Left forelimb (tissue), 1 donor: Measurements from ENCODE around the gene ZBTB37.
A peak's percentile ranks its signal among the peaks of the same experiment; 100 is the strongest.
"Not testable (repeated sequence)": the region's sequence is repeated elsewhere in the genome, so short reads cannot be mapped to it uniquely, and the experiment has no call there.

Experiments
- DNase-seq: peaks from one replicate; pipeline ENCODE4 v3.0.0-alpha.2; 2018; ENCODE audit warnings: low spot score

The ZBTB37 gene, protein sequence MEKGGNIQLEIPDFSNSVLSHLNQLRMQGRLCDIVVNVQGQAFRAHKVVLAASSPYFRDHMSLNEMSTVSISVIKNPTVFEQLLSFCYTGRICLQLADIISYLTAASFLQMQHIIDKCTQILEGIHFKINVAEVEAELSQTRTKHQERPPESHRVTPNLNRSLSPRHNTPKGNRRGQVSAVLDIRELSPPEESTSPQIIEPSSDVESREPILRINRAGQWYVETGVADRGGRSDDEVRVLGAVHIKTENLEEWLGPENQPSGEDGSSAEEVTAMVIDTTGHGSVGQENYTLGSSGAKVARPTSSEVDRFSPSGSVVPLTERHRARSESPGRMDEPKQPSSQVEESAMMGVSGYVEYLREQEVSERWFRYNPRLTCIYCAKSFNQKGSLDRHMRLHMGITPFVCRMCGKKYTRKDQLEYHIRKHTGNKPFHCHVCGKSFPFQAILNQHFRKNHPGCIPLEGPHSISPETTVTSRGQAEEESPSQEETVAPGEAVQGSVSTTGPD

DNA sequence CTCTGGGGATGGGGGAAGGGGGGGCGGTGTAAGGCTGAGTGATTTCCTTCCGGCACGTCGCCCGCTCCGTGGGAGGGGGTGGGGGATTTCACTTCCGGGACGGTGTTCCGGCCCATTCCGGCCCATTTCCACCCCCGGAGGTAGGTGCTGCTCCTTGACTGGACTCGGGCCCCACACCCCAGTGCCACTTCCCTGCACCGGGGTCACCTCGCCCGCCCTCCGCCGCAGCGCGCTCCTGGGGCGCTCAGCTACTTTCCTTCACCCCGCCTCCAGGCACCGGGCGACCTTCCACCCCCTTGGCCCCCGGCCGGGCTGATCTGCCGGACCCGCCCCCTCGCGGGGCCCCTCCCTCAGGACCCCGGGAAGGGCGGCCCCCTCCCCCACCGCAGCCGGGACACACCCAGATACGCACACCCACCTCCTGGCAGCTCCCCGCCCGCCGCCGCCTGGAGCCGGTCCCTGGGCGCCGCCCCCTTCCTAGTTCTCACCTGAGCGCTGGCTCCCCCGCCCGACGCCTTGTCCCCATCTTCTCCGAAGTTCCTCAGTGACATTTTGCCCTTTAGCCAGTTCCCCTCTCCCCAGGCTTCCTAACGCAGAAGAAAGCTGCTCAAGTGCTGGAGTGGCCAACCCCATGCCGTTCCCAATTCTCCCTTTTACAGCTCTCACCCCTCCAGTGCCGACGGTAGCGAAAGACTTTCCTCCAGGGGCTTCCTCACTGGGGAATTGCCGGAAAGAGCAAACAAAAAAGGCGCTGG, at the start of gene ZBTB37:
Gene ZBTB37 (plus strand): TSS at position 115 of the 755 bp plus-strand sequence. CDS start 1,846 bp downstream, outside the sequence.
- DNase-seq = no peak

DNA sequence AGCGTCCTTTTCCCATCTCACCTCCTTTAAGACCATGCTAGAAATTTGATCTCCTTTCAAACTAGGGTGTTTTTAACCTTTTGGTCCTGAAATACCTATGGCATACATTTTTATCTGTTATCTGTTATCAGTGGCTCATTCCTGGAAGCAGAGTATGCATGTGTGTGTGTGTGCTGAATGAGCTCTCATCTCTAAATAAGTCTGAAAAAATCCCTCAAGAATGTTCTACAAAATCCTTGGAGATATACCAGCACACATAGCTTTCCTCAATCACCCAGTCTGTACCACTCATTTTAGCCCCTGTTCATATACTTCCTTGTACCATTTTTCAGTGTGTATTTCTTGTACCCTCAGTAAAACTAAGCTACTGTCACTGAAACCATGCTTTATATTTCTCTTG, 49.7 kb upstream of the ZBTB37 start:
- DNase-seq = no peak

DNA sequence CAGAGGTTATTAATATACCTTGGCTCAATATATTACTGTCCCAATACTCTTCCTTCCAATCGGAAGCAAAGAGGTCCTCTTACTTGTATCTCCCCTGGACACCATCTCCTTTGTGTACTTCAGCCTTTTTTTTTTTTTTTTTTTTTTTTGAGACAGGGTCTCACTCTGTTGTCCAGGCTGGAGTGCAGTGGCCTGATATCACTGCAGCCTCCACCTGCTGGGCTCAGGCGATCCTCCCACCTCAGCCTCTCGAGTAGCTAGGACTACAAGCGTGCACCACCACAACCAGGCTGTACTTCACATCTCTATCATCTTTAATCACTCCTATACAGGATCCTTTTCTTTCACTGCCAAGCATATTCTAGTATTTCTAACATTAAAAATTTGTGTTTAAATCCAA, 46.5 kb upstream of the ZBTB37 start:
- DNase-seq = no peak

DNA sequence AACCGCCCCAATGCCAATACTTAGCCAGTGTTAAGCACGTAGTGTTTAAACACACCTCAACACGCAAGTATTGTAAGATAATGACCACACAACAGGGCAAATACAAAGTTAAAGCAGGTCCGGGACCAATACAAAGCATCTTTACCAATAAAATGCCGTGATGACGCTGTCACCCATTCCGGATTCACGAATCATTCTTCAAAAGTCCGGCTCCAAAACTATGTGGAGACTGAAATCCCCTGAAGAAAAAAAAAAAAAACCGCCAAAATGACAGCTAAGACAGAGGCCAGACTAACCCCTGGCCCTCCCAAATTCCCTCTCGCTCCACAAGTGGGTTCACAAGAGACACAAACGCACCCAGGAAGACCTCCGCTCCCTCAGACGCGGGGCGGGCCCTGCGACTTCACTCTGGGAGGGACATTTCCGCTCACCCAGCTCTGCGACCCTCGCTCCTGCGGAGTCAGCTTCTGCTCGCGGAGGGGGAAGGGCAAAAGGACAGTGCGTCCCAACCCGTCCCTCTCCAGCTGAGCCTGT, 44.3 kb upstream of the ZBTB37 start:
- no peak for DNase-seq

DNA sequence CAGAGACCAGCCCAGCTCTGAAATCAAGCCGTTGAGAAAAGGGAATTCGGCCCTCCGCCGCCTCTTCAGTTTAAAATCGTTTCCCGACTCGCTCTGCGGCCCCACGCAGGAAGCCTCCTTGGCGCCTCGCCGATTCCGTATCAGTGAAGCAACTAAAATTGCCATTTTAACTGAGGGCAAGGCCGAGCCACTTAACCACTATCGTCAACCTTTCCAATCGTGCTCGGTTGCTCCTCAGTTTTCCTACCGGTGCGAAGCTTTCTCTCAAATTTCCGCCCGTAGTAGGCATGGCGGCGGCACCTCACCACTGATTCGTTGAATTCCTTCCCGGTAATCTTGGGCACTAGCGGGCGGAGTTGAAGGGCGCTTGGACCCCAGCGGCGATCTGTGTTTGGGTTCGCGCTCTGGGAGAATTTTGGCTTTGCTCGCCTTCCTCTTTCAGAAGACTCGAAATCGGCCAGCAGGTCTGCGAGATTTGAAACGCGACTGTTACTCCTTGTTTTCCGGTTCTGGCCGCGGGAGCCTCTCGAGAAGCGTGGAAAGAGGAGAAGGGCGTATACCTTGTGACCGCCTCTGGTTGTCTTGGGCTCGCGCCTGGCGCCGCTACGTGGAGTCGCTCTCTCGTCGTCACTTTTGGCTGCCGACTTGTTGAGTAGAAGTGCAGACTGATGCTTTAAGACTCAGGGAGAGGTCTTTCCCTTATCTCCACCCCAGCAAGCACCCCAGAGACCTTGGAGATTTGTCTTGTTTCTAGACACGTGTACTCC, 43.7 kb upstream of the ZBTB37 start, which contains the start of the genes CENPL and DARS2:
Gene CENPL (minus strand): TSS at position 569 of the 767 bp plus-strand sequence. CDS start 13,584 bp downstream, outside the sequence.
Gene DARS2 (plus strand): TSS at position 359 of the 767 bp plus-strand sequence. CDS start 557 bp downstream, outside the sequence.
- DNase-seq = peak; percentile 95

DNA sequence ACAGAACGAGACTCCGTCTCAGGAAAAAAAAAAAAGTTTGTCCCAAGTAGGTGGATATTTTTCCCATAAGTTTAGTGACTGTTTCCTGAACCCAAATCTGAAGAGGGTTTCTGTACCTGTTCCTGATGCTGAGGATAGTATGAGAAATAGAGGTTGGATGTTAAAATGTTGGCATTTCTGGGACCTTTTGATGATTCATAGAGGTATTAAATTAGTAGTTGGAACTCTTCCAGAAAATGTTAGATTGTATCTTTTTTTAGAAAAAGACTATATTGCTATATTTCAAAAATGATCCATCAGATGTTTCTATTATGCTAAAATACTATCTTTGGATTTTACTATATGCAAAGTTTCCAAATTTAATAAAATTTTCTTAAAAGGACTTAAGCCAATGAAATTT, 40.6 kb upstream of the ZBTB37 start:
- DNase-seq = no peak

DNA sequence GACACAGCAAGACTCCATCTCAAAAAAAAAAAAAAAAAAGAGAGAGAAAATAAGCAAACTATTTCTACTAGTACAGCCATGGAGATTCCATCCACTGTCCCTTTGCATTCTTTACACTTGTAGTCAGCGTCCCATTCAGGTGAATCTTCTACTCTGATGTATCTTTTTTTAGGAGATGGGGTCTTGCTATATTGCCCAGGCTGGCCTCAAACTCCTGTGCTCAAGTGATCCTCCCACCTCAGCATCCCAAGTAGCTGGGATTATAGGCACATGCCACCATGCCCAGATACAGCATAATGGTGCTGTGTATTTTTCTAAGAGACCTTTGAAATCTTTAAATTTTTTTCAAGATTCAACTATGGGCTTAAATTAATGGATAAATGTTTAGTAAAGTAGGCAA, 35.4 kb upstream of the ZBTB37 start:
- no peak for DNase-seq

DNA sequence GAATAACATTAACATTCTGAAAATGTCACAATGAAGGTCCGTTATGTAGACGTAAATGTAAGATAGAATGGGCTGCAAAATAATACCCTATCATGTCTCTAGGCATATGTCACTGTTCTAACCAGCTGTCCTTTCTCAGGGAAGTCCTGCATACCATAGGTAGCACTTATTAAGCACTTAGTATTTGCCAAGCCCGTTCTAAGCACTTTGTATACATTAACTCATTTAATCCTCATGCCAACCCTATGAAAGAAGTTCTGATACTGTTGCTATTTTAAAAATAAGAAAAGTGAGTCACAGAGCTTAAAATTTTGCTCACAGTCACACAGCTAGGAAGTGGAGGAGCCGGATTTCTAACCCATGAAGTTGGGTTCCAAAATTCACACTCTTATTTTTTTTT, 16.1 kb upstream of the ZBTB37 start:
- DNase-seq = no peak

DNA sequence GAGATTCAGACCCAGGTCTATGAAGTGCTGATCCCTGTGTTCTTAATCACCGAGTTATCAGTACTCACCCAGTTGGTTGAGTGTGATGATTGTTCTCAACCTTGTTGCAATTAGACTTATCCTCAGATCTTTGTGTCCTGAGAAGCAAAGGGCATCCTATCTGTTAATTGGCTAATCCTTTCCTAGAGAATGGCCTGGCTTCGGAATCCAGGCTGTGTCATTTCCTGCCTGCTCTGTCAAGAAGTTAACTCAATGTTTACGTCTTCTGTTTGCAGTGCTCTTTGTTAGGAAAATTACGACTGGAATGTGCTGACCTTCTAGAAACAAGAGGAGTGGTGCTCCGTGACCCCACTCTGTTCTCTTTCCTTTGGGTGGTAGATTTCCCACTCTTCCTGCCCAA, 15.1 kb upstream of the ZBTB37 start:
- no peak for DNase-seq

DNA sequence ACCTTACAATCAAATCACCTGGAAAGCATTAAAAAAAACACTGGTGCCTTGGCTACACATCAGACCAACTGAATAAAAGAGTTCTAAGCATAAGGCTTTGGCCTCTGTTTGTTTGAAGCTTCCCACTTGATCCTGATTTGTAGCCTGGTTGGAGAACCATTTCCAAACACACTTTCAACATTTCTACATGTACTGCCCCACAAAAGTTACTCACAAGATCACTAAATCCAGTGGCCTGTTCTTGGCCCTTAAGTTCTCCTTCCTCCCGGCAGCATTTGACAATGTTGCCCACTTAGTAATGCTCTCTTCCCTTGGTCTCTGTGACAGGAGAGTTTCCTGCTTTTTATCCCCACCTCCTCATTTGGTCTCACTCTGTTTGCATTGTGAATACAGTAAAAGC, 12.2 kb upstream of the ZBTB37 start:
- no peak for DNase-seq

DNA sequence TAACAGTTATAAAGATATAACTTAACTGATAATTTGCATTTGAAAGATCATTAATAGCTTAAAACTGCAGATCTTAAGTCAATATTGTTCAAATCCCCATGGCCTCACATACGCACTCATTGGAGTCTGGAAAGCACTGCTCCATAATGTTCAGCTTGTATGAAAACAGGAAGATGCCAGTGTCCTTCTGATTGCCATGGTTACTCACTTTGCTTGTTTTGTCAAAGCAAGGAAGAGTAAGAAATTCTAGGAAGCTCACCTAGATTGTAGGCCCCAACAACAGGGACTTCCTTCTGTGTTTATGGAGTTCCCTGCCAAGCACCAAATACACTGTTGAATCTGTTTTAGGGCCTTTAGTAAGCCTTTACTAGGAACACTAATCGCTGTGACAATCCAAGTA, 11.3 kb upstream of the ZBTB37 start:
- no peak for DNase-seq

DNA sequence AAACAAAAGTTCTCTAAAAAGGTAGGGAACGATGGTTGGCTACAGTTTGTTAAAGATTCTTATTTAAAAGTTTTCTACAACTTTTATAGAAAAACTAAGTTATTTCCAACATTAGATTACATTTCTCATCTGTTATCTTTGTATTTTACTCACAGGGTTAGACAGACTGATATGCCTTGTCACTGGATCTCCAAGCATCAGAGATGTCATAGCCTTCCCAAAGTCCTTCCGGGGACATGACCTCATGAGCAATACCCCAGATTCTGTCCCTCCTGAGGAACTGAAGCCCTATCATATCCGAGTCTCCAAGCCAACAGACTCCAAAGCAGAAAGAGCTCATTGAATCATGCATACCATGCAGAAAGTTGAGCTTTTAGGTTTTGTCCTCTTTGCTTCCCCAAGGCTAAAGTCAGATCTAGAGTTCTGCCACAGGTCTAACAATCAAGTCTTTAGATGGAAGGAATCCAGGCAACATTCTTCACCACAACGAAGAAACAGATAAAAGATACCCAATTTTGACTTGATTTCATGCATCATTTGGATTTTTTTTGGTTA, 10.7 kb upstream of the ZBTB37 start:
- DNase-seq = no peak

DNA sequence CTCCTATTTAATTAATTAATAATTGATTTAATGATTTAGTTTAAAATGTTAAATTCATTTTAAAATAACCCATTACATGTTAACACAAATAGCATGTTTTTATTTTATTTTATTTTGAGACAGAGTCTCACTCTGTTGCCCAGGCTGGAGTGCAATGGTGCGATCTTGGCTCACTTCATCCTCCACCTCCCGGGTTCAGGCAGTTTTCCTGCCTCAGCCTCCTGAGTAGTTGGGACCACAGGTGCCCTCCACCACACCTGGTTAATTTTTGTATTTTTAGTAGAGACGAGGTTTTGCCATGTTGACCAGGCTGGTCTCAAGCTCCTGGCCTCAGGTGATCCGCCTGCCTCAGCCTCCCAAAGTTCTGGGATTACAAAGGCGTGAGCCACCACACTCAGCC, 8.6 kb upstream of the ZBTB37 start:
- not testable (repeated sequence) for DNase-seq

DNA sequence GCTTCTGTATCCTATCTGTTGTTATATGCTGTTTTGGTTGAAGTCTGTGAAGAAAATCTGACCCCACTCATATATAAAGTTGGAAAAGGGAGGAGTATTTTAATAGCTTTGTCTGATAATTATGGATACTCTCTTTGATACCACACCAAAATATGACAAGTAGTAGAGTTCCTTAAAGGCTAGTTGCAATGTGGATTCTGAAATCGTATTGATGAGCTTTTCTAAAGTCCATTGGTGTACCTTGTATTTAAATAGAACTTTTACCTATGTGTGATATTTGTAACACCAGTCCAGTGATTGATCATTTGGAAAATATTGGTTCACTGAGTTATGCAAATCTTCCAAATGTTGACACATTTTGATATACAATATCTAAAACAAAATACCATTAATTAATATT, 8.1 kb upstream of the ZBTB37 start:
- DNase-seq = no peak

DNA sequence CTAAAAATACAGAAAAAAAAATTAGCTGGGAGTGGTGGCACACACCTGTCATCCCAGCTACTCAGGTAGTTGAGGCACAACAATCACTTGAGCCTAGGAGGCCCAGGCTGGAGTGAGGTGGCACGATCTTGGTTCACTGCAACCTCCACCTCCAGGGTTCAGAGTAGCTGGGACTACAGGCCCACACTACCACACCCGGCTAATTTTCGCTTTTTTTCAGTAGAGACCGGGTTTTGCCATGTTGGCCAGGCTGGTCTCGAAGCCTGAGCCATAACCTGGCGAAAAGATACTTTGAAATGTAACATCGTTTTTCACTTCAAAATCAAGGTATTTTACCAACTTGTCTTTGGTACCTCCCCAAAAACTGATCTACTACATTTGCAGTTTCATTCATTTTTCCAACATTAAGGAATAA, 6.4 kb upstream of the ZBTB37 start:
- no peak for DNase-seq

DNA sequence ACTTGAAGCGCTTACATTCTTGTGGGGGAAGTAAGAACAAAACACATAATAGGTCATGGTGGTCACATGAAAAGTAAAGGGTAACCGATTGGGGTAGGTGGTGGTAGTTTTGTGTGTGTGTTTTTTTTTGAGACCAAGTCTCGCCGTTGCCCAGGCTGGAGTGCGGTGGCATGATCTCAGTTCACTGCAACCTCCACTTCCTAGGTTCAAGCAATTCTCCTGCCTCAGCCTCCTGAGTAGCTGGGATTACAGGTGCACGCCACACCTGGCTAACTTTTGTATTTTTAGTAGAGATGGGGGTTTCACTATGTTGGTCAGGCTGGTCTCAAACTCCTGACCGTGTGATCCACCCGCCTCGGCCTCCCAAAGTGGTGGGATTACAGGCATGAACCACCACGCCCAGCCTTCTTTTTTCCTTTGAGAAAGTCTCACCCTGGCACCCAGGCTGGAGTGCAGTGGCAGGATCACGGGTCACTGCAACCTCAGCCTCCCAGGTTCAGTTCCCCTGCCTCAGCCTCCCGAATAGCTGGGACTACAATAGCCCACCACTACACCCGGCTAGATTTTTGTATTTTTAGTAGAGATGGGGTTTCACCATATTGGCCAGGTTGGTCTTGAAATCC, 5.9 kb upstream of the ZBTB37 start:
- DNase-seq = not testable (repeated sequence)

DNA sequence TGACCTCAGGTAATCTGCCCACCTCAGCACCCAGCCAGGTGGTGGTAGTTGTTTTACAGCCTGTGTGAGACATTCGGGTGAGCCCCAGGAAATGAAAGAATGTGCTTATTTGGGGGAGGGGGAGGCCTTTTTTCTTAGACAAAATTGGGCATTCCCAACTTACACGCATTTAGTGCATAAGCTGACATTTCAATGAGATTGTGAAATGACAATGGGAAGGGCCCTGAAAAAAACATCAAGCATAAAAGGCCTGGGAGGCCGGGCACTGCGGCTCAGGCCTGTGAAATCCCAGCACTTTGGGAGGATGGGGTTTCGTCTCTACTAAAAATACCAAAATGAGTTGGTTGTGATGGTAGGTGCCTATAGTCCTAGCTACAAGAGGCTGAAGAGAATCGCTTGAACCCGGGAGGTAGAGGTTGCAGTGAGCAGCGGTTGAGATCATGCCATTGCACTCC, 5.4 kb upstream of the ZBTB37 start:
- DNase-seq = no peak

DNA sequence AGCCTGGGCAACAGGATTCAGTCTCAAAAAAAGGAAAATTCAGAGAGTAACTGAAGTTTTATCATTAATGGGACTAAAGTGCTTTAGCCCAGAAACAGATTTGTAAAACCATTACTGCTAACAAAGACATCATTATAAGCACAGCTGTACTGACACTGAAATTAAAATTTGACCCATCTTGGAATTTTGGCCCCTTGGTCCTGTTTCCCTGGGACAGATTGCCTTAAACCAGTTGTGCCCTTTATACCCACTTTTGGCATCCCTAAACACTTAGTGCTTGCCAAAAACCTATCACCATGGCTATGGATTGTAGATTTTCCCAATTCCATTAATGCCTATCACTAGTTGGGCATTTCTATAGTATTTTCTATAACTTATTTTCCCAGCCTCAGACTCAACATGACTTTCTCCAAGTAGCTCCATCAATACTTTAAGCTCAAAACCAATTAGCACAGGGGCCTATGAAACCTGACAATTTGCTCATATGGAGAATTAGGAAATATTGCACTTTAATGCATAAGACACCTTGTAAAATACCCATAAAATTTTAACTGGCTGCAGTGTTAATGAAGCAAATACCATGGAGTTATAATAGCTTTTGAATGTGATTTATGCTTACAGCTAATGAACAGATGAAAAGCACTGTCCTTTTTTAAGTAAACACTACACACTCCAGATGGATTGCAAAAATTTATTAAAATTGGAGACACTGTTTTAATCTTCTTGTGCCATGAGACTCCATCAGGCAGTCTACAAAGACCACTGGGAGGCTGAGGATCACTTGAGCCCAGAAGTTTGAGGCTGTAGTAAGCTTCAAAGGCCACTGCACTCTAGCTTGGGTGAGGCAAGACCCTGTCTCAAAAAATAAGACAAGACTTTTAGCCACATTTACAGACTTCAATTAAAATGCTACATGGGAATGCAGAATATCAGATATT, 4.7 kb upstream of the ZBTB37 start:
- no peak for DNase-seq

DNA sequence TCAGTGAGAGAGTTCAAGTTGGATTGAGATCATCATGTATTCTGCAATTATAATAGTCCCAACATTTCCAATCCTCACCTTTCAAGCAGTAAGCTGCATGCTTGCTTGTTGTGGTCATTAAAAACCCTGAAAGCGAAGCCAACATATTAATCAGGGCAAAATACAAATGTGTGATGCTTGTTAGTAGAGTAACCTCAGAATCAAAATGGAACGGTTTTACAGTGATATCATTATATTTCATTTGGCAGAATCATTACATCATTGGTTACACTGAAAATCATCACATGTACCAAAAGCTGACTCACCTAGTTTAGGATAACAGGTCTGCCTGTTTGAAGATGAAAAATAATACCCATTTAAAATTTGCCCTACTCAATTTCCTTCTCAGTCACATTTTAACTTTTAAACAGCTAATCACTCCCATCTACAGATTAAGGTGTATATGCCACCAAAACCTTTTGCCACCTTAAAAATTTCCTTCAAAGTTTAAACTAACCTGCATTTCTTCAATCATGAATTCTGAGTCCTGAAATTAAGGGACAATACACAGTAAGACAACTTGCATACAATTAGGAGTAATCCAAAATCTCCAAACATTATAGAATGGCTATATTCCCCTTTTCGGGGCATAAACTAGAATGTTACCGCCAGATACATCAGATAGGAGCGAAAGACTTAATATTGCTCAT, 3.9 kb upstream of the ZBTB37 start:
- no peak for DNase-seq
